HepG2 (cell line): ENCODE results near the gene CSTF1. TPM values are rescaled to one million over a fixed set of nuclear protein-coding genes. Genes with fewer than 3 reads are reported as not detected.

Source experiments
- CEBPG ChIP-seq: IDR thresholded peaks from 2 replicates; pipeline ENCODE4 v1.6.1; 2016
- ESRRA ChIP-seq: sonication (generic); formaldehyde crosslinking; IDR thresholded peaks from 2 replicates; pipeline ENCODE4 v1.5.1; 2020; ENCODE audit warnings: mild to moderate bottlenecking, low read depth, missing genetic modification reagents
- HMG20B ChIP-seq: conservative IDR thresholded peaks from 2 replicates; pipeline ENCODE4 v1.6.1; 2016; ENCODE audit warnings: missing genetic modification reagents, missing compliant biosample characterization
- MTF2 ChIP-seq: sonication (generic); formaldehyde crosslinking; IDR thresholded peaks from 2 replicates; pipeline ENCODE4 v1.5.0; 2020; ENCODE audit warnings: missing genetic modification reagents, borderline replicate concordance
- PPARG ChIP-seq: conservative IDR thresholded peaks from 2 replicates; pipeline ENCODE4 v1.6.1; 2016; ENCODE audit warnings: missing biosample characterization, missing genetic modification reagents
- RERE ChIP-seq: IDR thresholded peaks from 2 replicates; pipeline ENCODE4 v1.6.1; 2016; ENCODE audit warnings: low read depth, missing genetic modification reagents, missing compliant biosample characterization
- ZBTB44 ChIP-seq: sonication (generic); formaldehyde crosslinking; IDR thresholded peaks from 2 replicates; pipeline ENCODE4 v1.4.0; 2020; ENCODE audit warnings: missing genetic modification reagents
- ZHX1 ChIP-seq: sonication (generic); formaldehyde crosslinking; IDR thresholded peaks from 2 replicates; pipeline ENCODE4 v1.8.1; 2022; ENCODE audit warnings: low read depth, mild to moderate bottlenecking, missing genetic modification reagents
- ZNF264 ChIP-seq: sonication (generic); formaldehyde crosslinking; IDR thresholded peaks from 2 replicates; pipeline ENCODE4 v1.4.0; 2020; ENCODE audit warnings: missing genetic modification reagents
- ZNF44 ChIP-seq: sonication (generic); formaldehyde crosslinking; IDR thresholded peaks from 2 replicates; pipeline ENCODE4 v1.5.1; 2020; ENCODE audit warnings: mild to moderate bottlenecking, missing genetic modification reagents
- polyA plus RNA-seq, 8 experiments: library from polyadenylated mRNA; depleted of rRNA in 3 of 8; stranded (reverse) in 7 of 8; unstranded in 1 of 8; fragments of >200 nt; fragmentation: Illumina TruSeq in 4 of 8; extraction: Trizol in 4 of 8; gene quantifications; 2 replicates each; pipeline versions ENCODE4 v1.2.1 to v1.2.3, GENCODE V29; 2011 to 2016; ENCODE audit warnings: low read depth in 4 of 8, missing spikeins in 1 of 8, mixed read lengths in 1 of 8; ENCODE audit not compliant: insufficient read depth in 1 of 8
- total RNA-seq, 5 experiments: library from RNA; depleted of rRNA; stranded (reverse); fragments of >200 nt; fragmentation: Illumina TruSeq; extraction: Trizol; gene quantifications; 2 replicates each; pipeline ENCODE4 v1.2.3, GENCODE V29; 2016; ENCODE audit warnings: low read depth in 1 of 5
- TF ChIP-seq, protein P1 (sequence below): sonication (generic); formaldehyde crosslinking; IDR thresholded peaks from 2 replicates; pipeline ENCODE4 v1.8.1; 2023; ENCODE audit warnings: mild to moderate bottlenecking, moderate library complexity, missing genetic modification reagents
- TF ChIP-seq, protein P2 (sequence below): sonication (generic); formaldehyde crosslinking; IDR thresholded peaks from 2 replicates; pipeline ENCODE4 v1.5.0; 2020; ENCODE audit warnings: mild to moderate bottlenecking, missing genetic modification reagents, borderline replicate concordance

The CSTF1 gene
- total and polyA plus RNA-seq, 2 of the 13 experiments (the other 11 are each of a cell fraction or from before 2014, with no cell fraction given): 70.9 to 100 TPM

GRCh38 chr20:56359212-56360132 lies 33.0 kb upstream of the CSTF1 start (continued):
- TF ChIP-seq ZBTB44: no peak
- TF ChIP-seq CEBPG (CRISPR knock-in tag): peak; percentile 35
- no peak for TF ChIP-seq MTF2 (CRISPR knock-in tag)
- no peak; the same call in 1 of the 2 replicates for TF ChIP-seq ZNF264
- TF ChIP-seq ESRRA (CRISPR knock-in tag): peak; percentile 40; the same call in 1 of the 2 replicates
- no peak for TF ChIP-seq PPARG (CRISPR knock-in tag)
- peak; percentile 62; the same call in 1 of the 2 replicates for TF ChIP-seq ZNF44 (CRISPR knock-in tag)
- TF ChIP-seq, protein P1, sequence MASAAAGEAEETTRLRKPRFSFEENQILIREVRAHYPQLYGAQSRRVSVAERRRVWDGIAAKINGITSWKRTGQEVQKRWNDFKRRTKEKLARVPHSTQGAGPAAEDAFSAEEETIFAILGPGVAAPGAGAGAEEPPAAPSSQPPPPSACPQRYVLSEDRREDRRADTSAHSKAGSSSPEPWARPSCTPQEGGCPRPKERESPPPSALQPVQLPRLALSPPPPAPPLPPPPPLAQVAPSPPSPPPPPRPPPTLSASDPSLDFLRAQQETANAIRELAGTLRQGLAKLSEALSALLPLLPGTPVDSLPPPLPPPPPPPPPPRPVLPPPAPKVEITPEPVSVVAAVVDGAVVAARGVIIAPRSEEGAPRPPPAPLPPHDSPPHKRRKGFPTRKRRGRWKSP (CRISPR knock-in tag): no peak; the same call in none of the 2 replicates
- peak; percentile 38; the same call in 1 of the 2 replicates for TF ChIP-seq RERE (CRISPR knock-in tag)
- no peak for TF ChIP-seq HMG20B (CRISPR knock-in tag)
- no peak for TF ChIP-seq ZHX1 (CRISPR knock-in tag)
- TF ChIP-seq, protein P2, sequence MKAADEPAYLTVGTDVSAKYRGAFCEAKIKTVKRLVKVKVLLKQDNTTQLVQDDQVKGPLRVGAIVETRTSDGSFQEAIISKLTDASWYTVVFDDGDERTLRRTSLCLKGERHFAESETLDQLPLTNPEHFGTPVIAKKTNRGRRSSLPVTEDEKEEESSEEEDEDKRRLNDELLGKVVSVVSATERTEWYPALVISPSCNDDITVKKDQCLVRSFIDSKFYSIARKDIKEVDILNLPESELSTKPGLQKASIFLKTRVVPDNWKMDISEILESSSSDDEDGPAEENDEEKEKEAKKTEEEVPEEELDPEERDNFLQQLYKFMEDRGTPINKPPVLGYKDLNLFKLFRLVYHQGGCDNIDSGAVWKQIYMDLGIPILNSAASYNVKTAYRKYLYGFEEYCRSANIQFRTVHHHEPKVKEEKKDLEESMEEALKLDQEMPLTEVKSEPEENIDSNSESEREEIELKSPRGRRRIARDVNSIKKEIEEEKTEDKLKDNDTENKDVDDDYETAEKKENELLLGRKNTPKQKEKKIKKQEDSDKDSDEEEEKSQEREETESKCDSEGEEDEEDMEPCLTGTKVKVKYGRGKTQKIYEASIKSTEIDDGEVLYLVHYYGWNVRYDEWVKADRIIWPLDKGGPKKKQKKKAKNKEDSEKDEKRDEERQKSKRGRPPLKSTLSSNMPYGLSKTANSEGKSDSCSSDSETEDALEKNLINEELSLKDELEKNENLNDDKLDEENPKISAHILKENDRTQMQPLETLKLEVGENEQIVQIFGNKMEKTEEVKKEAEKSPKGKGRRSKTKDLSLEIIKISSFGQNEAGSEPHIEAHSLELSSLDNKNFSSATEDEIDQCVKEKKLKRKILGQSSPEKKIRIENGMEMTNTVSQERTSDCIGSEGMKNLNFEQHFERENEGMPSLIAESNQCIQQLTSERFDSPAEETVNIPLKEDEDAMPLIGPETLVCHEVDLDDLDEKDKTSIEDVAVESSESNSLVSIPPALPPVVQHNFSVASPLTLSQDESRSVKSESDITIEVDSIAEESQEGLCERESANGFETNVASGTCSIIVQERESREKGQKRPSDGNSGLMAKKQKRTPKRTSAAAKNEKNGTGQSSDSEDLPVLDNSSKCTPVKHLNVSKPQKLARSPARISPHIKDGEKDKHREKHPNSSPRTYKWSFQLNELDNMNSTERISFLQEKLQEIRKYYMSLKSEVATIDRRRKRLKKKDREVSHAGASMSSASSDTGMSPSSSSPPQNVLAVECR (CRISPR knock-in tag): peak; percentile 60; the same call in 1 of the 2 replicates
